DOHH2 (cell line): ENCODE data around the gene RBBP8NL.

Experiments
- H3F3A ChIP-seq: fragments of 200-600 bp; sonication (generic), shearing (Covaris generic); 2 replicates; pipeline ENCODE4 v1.6.0; 2016; ENCODE audit warnings: antibody characterized with exemption, mild to moderate bottlenecking; ENCODE audit not compliant: control insufficient read depth, insufficient read depth
- H3K27ac ChIP-seq: fragments of 200-600 bp; sonication (generic); 2 replicates; pipeline ENCODE4 v1.5.1; 2014; ENCODE audit warnings: low read depth, mild to moderate bottlenecking, low read length, moderate library complexity
- H3K27me3 ChIP-seq: fragments of 200-600 bp; sonication (generic); 2 replicates; pipeline ENCODE4 v1.6.1; 2014; ENCODE audit warnings: mild to moderate bottlenecking, low read length, mixed read lengths; ENCODE audit not compliant: control insufficient read depth
- H3K36me3 ChIP-seq: fragments of 200-600 bp; sonication (generic); 2 replicates; pipeline ENCODE4 v1.6.1; 2014; ENCODE audit warnings: mild to moderate bottlenecking, low read length, moderate library complexity, mixed read lengths; ENCODE audit not compliant: control insufficient read depth
- H3K4me1 ChIP-seq: fragments of 200-600 bp; sonication (generic); 2 replicates; pipeline ENCODE4 v1.6.1; 2014; ENCODE audit warnings: mild to moderate bottlenecking, low read length, mixed read lengths; ENCODE audit not compliant: control insufficient read depth
- H3K4me2 ChIP-seq: fragments of 200-600 bp; sonication (generic); 2 replicates; pipeline ENCODE4 v1.6.0; 2014; ENCODE audit warnings: mild to moderate bottlenecking, low read length, moderate library complexity
- H3K4me3 ChIP-seq: fragments of 200-600 bp; sonication (generic); 2 replicates; pipeline ENCODE4 v1.5.1; 2014; ENCODE audit warnings: mild to moderate bottlenecking, low read length, mixed read lengths
- H3K79me2 ChIP-seq: fragments of 200-600 bp; sonication (generic); 2 replicates; pipeline ENCODE4 v1.6.1; 2014; ENCODE audit warnings: mild to moderate bottlenecking, low read length, mixed read lengths; ENCODE audit not compliant: control insufficient read depth
- H3K9me2 ChIP-seq: fragments of 200-600 bp; sonication (generic); replicated peaks from 2 replicates; pipeline ENCODE4 v1.6.1; 2014; ENCODE audit warnings: mild to moderate bottlenecking, low read length, mixed read lengths; ENCODE audit not compliant: control insufficient read depth
- H3K9me3 ChIP-seq: fragments of 200-600 bp; sonication (generic); 2 replicates; pipeline ENCODE4 v1.6.1; 2014; ENCODE audit warnings: antibody characterized with exemption, low read length, mixed read lengths; ENCODE audit not compliant: control insufficient read depth, insufficient read depth
- H4K20me1 ChIP-seq: fragments of 200-600 bp; sonication (generic); 2 replicates; pipeline ENCODE4 v1.6.0; 2014; ENCODE audit warnings: low read depth, mild to moderate bottlenecking, antibody characterized with exemption, low read length, moderate library complexity; ENCODE audit not compliant: control insufficient read depth, insufficient read depth
- EZH2phosphoT487 ChIP-seq: fragments of 200-600 bp; sonication (generic); IDR thresholded peaks from 2 replicates; pipeline ENCODE4 v1.6.1; 2017; ENCODE audit warnings: borderline replicate concordance, mild to moderate bottlenecking, antibody characterized with exemption, low read length, moderate library complexity, mixed read lengths
- TF ChIP-seq, protein P1 (sequence below): fragments of 200-600 bp; sonication (generic); IDR thresholded peaks from one replicate; pipeline ENCODE4 v1.5.1; 2014; ENCODE audit warnings: antibody characterized with exemption, mild to moderate bottlenecking, low read depth, low read length; ENCODE audit not compliant: poor library complexity, severe bottlenecking

Gene RBBP8NL

DNA sequence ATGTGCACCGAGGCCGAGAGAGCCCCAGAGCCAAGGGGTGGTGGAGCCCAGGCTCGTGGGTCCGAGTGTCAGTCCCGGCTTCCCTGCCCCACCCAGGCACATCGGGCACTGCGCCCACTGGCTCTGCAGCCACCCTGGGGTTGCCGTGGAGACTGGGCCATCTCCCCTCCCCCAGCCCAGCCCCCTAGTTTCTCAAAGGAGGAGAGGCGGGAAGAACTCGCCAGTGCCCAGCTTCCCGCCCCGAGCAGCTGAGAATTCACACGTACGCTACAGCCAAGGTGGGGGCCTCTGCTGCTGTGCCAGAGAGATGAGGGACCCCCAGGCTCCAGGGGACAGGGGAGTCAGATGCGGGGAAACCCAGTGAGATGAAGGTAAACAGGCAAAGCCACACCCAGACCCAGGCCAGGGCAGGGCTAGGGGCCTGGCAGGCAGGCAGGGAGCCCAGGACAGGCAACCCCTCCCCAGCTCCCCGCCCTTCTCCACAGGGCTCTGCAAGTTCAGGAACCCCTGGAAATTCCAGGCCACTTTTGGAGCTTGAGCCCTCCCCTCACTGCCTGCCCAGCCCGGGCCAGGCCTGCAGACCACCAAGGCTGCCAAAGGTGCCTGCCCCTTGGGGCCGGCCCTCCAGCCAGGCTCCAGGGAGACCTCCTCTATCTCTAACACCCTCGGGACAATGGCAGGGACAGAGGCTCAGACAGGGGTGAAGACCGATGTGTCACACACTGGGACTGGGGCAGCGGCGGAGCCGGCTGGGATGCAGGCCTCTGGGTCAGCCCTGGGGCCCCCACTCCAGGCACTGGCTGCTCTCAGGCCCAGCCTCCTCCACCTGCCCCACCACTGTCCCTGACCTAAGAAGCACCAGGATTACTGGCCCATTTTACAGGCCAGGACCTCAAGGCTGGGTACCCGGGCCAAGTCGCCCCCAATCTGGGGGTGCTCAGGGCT, 66.2 kb downstream of the RBBP8NL start:
- H4K20me1 ChIP-seq: peaks cover 6% of the 10 kb centered on the region; the same call in 1 of the 2 replicates
- H3K36me3 ChIP-seq: no peaks in the 10 kb centered on the region
- no peaks in the 10 kb centered on the region for H3K9me2 ChIP-seq
- no peak overlapping the region for H3K4me2 ChIP-seq
- H3F3A ChIP-seq: peaks cover 8% of the 10 kb centered on the region; the same call in 1 of the 2 replicates
- H3K79me2 ChIP-seq: peaks cover 15% of the 10 kb centered on the region
- no peaks in the 10 kb centered on the region for H3K27me3 ChIP-seq
- no peak overlapping the region for H3K4me3 ChIP-seq
- H3K9me3 ChIP-seq: no peaks in the 10 kb centered on the region
- peaks cover 33% of the 10 kb centered on the region for H3K4me1 ChIP-seq
- H3K27ac ChIP-seq: no peak overlapping the region
- TF ChIP-seq, protein P1, sequence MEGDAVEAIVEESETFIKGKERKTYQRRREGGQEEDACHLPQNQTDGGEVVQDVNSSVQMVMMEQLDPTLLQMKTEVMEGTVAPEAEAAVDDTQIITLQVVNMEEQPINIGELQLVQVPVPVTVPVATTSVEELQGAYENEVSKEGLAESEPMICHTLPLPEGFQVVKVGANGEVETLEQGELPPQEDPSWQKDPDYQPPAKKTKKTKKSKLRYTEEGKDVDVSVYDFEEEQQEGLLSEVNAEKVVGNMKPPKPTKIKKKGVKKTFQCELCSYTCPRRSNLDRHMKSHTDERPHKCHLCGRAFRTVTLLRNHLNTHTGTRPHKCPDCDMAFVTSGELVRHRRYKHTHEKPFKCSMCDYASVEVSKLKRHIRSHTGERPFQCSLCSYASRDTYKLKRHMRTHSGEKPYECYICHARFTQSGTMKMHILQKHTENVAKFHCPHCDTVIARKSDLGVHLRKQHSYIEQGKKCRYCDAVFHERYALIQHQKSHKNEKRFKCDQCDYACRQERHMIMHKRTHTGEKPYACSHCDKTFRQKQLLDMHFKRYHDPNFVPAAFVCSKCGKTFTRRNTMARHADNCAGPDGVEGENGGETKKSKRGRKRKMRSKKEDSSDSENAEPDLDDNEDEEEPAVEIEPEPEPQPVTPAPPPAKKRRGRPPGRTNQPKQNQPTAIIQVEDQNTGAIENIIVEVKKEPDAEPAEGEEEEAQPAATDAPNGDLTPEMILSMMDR: no peak
- no peak for TF ChIP-seq EZH2phosphoT487
